GM11168 (cell line): ENCODE results near the gene CERS6.
"Not testable (repeated sequence)": the region's sequence is repeated elsewhere in the genome, so short reads cannot be mapped to it uniquely, and the experiment has no call there.

Experiments
- in situ Hi-C: fragments of 300-500 bp; cut with MboI; formaldehyde crosslinking; loops from one replicate; pipeline ENCODE4 v1.12.0; 2022; ENCODE audit warnings: low sequenced_read_pairs; ENCODE audit not compliant: unreplicated experiment

The CERS6 gene

DNA sequence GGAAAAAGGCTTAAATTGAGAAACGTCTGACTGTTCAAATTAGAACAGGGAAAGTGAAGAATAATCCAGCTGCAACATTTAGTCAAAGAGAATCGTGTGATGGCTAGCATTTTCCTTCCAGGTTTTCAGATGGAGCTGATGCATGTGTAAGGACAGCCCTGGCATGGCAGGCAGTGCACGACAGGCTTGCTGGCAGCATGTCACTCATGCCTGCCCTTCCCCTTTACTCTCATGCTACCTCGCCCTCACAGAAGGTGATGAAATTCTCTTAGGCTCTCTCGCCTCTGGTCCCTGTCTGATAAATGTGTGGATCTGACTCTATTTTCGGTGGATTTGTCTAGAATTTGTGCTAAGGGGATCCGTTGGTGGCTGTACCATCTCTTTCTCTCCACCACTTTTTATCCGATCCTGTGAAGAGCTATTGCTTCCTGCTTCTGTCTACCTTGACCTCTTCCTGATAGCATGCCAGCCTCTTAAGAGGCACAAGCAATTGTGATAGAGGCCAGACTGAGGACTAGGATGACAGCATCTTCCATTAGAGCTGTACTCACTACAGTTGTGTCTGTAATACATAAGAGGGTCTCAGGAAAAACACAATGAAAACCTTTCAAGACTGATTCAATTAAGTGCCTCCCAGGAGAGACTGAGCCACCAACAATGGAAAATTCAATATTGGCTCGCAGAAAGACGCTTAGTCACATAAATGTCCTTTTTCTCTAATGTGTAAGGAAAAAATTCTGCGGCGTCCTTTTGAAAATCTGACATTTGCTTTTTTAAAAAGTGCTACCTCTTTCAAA is 280.8 kb downstream of the CERS6 start:
- in situ Hi-C loops = no loop called here

DNA sequence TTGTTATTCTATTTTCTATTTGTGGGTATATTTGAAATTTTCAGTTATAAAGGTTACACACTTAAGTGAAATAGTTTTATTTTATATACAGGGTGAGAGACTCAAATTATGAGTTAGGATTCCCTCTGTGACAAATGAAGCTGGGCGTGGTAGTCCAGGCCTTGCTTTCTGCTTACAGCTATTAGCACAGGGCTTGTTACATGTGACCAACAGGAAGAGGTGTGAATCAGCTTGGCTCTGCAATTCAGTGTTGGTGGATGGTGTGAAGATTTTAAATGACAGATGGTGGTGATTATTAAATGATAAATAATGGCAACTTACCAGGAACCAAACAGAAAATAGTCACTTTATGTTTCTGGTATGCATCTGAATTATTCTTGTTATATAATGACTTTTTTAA is 282.0 kb downstream of the CERS6 start:
- in situ Hi-C loops = no loop called here

DNA sequence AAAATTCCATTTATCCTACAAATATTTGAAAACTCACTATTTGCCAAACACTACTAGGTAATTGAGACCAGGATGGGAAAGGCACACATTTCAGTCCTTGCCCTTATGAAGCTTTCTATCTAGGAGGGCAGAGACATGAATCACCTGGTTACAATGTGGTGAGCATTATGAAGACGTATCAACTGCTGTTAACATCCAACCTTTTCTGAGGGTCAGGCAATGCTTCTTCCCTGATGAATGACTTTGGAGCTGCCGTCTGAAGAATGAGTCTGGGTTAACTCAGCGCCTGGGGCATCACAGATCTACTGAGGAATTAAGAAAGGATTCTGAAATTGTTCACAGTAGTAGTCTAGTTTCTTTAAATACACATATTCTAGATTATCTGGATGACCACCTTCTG is 284.3 kb downstream of the CERS6 start:
- in situ Hi-C loops = no loop called here

DNA sequence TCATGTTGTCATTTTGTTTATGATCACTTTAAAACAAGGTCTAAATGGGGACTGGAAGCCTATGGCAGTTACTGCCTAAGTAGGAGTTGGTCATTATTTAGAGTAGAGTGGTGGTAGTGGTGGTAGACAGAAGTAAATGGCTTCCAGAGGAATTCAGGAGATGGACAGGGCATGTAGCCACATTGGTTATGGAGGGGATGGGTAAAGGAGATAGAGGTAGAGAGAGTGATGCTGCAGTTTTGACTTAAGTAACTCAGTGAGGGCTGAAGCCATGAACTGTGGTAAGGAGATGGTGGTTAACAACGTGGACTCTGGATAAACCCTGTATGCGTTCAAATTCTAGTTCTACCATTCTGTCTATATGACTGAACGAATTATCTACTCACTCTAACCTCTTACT is 284.7 kb downstream of the CERS6 start:
- in situ Hi-C loops = no loop called here

DNA sequence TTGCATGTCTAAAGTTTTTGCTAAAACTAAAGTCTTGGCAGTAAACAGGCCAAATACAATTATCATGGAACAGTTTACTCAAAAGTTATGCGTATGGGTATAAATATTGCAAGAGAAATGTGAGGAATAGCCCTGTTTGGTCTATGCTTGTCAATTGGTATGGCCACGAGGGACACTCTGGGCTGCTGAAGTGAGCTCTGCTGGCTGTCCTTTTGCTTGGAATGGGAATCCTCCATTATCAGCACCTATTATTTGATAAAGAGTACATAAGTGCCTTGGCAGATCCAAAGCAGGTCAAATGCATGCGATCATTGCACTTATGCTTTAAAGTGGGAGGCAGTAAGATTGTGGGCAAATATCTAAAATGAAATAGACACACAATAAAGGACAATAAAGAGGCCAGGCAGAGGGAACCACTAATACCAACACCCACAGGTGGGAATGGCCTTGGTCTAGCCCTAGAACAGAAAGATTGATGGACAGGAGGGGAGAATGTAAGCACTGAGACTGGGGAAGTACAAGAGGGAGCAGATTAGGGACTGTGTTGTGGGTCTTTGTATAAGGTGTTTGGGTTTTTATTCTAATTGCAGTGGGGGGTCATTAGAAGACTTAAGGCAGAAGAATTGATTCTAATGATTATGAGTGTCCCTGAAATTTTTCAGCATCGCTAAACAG is 286.3 kb downstream of the CERS6 start:
- in situ Hi-C loops = no loop called here

DNA sequence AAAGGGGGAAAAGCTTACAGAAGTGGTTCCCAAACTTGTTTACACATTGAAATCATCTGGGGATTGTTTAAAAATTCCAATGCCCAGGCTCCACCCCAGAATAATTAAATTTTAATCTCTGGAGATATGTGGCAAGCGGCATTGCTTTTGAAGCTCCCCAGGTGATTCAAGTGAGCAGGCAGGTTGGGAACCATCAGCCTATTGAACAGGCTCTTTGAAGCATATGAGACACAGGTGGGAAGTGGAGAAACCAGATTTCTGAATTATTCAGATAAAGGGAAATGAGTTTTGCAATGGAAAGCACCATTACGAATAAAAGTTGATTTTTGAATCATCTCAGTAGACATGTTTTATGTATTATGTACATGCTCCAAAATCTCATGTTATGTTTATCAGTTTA is 288.8 kb downstream of the CERS6 start:
- in situ Hi-C loops = no loop called here

DNA sequence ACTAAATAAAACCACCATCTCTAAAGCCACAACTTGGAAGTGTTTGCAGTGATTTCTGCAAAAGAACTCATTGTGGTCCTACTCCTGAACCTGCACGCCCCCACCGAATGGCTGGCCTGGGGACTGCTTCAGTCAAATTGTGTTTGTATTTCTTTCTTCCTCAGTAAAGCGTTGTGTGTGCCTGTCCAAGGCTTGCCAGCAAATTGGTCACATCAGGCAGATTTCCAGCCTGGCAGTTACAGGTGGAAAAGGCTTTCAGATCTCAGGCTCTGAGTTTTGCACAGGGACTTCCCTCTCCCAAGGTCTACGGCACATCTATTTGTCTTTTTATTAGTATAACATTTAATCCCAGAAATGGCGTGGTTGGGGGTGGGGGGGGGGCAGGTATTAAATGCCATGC is 292.4 kb downstream of the CERS6 start:
- in situ Hi-C loops = no loop called here

DNA sequence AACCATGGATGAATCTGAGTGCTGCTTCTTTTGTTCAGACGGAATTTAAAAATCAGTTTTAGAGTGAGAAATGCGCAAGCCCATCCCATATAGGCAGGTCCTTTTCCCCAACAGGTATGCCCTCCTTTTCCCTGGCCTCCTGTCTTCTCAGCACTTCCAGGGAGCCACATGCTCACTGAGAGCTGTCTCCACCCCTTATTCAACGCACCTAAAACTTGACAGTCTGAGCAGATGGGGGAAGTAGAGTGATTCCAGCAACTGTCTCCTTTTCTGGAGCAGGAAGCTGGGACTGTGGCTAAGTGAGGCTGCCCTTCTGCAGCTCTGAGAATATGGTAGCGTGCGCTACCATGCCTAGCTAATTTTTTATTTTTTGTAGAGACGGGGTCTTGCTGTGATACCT is 293.2 kb downstream of the CERS6 start:
- in situ Hi-C loops = no loop called here

DNA sequence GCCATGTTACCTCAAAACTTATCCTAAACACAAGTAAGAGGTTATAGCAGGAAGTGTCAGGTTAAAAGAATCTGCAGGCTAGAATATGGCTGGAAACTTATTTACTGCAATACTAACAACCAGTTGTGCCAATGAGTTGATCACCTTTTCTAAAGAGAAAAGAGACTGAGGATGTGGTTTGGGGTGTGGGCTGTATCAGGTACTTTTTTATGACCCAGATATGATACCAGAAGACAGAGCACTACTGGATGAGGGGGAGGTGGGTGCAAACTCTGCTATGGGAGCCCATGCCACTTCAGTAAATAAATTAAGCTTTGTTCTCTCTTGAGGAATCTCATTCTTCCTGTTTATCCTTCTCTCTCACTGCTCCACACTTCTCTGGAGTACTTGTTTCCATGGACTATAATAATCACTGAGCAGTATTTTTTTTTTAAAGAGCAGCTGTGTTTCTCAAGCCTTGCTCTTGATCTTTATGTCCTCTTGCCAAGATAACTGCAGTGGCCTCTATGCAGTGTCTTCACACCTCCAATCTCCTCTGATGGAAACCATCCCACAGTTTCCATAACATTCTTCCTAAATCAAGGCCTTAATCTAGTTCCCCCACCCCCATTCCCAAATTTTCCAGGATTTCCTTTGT is 295.1 kb downstream of the CERS6 start:
- in situ Hi-C loops = loop anchor here (10.0 kb wide), 1 partner anchor 396 kb away; no protein-coding TSS in a partner anchor

DNA sequence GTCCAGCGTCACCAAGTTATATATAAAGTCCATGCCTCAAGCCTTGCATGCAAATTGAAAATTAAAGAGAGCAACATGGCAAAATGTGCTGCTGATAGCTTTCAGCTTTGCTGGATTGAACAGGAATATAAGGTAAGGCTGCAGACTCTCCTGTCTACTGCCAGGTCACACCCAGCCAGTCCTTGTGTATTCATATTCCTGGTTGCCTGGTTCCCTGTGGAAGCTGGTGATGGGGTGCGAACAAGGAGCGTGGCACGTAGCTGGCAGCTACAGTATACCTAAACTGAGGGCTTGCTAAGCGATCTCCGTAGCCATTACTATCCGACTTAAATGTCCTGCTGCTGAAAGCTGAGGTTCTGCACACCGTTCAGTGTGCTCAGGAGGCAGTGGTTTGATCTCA is 296.3 kb downstream of the CERS6 start:
- in situ Hi-C loops = loop anchor here (10.0 kb wide), 1 partner anchor 398 kb away; no protein-coding TSS in a partner anchor

DNA sequence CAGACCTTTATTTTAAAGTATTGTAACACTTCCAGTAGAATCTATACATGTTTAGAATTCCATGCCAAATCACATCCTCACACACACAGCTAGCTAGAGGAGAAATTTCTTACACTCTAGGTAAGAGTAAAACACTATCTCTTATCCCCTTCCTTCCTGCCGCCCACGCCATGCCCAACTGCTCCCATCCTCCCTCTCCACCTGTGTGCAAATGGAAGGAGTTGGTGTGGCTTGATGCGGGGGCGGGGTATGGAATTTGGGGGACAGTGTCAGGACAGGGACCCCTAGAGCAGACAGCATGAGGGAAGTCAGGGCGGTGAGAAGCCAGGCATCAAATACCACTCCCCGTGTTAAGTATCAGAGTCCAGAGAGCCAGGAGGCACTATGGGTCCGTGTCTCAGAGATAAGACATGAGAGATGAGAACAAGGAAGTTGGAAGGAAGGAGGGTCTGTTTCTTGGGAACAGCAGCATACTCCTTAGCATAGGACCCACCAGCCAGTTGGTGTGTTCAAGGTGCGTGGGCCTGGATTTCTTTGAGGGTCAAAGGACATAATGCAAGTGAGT is 297.8 kb downstream of the CERS6 start:
- in situ Hi-C loops = loop anchor here (10.0 kb wide), 1 partner anchor 399 kb away; no protein-coding TSS in a partner anchor

DNA sequence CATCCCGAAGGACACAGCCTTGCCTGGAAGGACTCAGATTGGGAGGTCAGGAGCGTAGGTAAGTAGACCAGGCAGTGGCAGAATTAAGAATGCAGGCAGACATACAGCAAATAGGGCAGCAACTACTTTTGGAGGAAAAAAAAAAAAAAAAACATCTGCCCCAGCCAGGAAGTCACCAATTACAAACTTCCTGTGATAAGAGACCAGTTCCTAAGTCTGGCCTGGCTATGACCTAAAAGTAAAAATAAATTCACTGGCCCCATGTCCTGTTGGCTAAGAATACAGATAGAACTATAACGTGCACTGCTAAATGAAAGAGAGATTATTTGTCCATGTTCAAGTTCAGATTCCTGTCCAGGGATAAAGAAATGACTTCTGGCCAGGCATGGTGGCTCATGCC is 301.2 kb downstream of the CERS6 start:
- in situ Hi-C loops = loop anchor here (10.0 kb wide), 1 partner anchor 402 kb away; no protein-coding TSS in a partner anchor

DNA sequence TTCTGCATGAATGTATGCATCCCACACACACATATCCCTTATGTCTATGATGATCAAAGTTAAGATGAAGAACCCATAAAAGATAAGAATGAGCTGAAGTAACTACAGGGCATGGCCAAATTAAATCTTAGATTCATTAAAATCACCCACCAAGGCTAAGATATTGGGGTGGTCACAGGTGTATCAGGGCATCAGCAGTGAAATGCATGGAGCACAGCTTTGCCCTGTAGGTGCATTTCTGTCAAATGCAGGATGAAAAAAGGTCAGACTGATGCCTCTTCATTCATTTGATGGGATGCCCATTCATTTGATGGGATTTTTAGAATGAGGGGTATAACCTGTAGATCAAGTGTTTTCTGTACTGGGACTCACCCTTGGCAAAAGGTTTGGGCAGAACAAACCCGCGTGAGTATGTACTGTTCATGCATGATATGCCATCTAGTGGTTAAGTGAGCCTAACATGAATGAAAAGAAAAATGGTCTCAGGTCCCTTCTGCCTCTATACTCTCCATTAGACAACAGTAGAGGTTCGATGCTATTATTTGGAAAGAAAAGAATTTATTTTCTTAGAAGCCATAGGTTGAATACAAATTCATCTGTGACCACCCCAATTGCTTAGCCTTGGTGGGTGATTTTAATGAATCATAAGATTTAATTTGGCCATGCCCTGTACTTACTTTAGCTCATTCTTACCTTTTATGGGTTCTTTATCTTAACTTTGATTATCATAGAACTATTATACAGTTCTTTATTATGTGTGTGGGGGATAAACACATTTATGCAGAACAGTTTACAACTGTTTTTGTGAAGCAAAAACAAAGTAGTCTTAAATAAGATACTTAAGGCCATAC is 303.1 kb downstream of the CERS6 start:
- in situ Hi-C loops = loop anchor here (10.0 kb wide), 1 partner anchor 404 kb away; no protein-coding TSS in a partner anchor

DNA sequence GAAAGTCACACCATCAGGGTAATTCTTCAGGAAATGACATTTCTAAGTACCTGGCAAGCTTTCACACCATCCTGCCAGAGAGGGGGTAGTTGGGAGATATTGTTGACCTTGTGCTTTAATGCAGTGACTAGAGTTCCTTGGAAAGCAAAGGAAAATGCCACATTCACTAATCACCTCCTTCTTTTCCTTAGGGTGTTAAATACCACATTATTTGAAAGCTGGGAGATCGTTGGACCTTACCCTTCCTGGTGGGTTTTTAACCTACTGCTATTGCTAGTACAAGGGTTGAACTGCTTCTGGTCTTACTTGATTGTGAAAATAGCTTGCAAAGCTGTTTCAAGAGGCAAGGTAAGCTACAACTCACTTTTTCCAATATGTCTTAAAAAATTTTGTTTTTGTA is 309.3 kb downstream of the CERS6 start:
- in situ Hi-C loops = no loop called here

DNA sequence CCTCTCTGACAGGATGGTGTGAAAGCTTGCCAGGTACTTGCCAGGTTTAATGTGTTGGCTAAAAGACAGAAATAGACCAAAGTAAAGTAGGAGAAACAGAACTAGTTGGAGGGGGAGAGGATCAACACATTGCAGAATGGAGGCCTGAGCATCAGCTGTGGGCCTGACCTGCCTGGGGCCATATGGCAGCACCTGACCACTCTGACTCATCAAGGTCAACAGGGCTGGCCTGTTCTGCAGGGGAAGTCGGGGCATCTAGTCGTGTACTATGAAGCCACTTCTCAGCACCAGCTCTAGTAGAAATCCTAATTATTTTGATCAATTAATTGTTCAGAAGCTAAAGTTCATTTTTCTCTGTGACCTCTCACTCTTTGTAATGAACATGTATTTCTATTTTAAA is 310.5 kb downstream of the CERS6 start:
- in situ Hi-C loops = no loop called here

DNA sequence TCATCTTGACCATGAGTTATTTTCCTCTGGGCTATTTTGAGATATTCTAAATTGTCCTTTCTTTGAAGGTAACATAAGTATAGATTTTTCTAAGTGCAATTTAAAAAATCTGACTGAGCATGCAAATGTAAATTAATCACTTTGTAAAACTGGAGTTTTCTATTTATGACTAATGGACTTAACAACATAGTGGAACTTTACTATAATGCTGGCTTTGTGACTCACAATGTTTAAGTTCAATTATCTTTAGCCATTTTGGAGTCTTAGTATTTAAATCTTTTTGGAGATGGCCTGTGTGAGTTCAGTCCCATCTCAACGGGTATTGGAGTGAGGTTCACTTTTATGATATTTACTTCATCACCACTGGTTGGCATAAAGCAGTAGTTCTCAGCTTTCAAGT is 311.2 kb downstream of the CERS6 start:
- in situ Hi-C loops = no loop called here

DNA sequence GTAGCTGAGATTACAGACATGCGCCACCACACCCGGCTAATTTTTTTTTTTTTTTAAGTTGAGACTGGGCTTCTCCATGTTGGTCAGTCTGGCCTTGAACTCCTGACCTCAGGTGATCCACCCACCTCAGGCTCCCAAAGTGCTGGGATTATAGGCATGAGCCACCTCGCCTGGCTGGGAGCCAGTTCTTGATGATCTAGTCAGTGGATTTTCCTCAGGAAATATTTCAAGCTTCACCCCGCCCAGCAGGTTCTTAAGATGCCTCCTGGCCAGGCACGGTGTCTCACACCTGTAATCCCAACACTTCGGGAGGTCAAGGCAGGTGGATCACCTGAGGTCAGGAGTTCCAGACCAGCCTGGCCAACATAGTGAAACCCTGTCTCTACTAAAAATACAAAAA is 312.3 kb downstream of the CERS6 start:
- in situ Hi-C loops = not testable (repeated sequence)

DNA sequence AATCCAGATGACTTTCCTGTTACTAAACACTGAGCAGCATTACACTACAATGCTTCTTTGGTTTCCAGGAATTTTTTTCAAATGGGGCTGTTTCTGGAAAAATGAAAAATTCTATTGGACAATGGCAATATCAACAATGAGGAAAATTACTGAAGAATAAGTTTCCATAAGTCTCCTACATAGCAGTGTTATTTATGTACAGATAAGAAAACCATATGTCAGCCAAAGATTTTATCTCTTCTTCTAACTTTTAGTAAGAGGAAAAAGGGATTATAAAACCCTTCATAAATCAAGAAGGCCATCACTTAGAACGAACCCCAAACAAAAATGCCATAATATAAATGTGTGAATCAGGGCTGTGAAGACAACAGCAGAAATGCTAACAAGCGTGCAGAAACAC is 314.7 kb downstream of the CERS6 start:
- in situ Hi-C loops = no loop called here

DNA sequence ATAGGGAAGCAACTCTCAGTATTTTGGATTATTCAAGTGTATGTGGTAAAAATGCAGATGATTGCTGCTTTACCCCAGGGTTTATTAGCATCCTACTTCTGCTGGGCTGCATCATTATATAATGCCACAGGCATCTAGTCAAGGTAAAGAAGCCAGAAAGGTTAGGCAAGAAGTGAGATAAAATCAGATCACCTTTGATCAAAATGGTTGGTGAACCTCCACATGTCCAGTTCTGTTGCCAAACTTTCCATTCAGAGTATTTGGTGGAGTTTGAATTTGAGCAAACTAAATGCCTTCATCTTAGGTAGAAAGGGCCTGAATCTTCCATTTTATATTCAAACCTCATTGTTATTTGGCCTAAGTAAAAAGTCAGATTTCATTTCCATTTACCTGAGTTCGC is 316.6 kb downstream of the CERS6 start:
- in situ Hi-C loops = no loop called here

DNA sequence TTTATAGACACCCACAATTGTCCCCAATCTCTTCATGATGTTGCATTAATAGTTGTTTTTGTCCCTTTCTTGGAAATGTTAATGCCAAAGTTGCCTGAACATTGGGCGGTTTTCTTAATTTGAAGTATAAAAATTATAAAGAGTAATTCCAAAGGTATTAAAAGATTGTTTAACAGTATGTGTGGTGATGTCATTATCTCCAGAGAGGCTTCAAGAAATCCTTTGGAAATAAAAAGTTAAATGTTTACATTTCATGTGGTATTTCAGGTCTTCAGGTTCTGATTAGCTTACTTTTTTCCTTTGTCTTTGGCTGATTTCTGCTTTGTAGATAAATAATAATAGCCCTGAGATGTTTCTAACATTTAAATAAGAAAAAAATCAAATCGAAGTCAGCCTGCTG is 317.1 kb downstream of the CERS6 start:
- in situ Hi-C loops = no loop called here
